Transverse colon (tissue), 3 donors: ENCODE results near the gene PVALB.

Experiments
- EP300 ChIP-seq: sonication (generic); formaldehyde crosslinking; IDR thresholded peaks from one replicate; pipeline ENCODE4 v1.6.1; 2017; ENCODE audit warnings: antibody characterized with exemption, low read depth
- POLR2A ChIP-seq: fragments of 450-650 bp; IDR thresholded peaks from one replicate; pipeline ENCODE4 v1.6.1; 2016; ENCODE audit warnings: antibody characterized with exemption, mild to moderate bottlenecking, moderate library complexity
- TF ChIP-seq, protein P1 (sequence below), 5 experiments: fragments of 200-600 bp in 3 of 5; fragments of 450-650 bp in 2 of 5; sonication (generic) in 3 of 5; IDR thresholded peaks; 1 replicate in 2 of 5; 2 replicates in 3 of 5; pipeline ENCODE4 v1.5.1; 2016 to 2017; ENCODE audit warnings: antibody characterized with exemption in 5 of 5, inconsistent platforms in 3 of 5, mild to moderate bottlenecking in 2 of 5, moderate library complexity in 1 of 5

DNA sequence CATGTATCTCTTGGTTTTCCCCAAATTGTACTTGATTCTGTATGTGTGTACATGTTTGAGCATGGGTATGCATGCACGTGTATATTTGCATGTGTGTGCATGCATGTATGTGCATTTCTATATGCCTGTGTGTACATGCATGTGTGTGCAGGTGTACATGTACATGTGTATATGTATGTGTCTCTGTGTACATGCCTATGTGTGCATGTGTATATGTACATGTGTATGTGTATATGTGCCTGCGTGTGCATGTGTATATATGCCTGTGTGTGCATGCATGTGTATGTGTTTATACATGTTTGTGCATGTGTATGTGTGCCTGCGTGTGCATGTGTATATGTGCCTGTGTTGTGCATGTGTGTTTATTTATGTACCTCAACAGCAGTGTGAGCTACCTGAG is 38.6 kb upstream of the PVALB start:
- TF ChIP-seq, protein P1, sequence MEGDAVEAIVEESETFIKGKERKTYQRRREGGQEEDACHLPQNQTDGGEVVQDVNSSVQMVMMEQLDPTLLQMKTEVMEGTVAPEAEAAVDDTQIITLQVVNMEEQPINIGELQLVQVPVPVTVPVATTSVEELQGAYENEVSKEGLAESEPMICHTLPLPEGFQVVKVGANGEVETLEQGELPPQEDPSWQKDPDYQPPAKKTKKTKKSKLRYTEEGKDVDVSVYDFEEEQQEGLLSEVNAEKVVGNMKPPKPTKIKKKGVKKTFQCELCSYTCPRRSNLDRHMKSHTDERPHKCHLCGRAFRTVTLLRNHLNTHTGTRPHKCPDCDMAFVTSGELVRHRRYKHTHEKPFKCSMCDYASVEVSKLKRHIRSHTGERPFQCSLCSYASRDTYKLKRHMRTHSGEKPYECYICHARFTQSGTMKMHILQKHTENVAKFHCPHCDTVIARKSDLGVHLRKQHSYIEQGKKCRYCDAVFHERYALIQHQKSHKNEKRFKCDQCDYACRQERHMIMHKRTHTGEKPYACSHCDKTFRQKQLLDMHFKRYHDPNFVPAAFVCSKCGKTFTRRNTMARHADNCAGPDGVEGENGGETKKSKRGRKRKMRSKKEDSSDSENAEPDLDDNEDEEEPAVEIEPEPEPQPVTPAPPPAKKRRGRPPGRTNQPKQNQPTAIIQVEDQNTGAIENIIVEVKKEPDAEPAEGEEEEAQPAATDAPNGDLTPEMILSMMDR (IDR thresholded peaks at IDR 0.05), result no peak
- TF ChIP-seq POLR2A, result no peak
- no peak for TF ChIP-seq EP300
